Medulla oblongata (tissue), 1 donor: Measurements from ENCODE around the gene LSS.

ENCODE experiments used
- DNase-seq: peaks from one replicate; pipeline ENCODE4 v3.0.0-alpha.2; 2015; ENCODE audit errors: extremely low spot score

LSS gene

DNA sequence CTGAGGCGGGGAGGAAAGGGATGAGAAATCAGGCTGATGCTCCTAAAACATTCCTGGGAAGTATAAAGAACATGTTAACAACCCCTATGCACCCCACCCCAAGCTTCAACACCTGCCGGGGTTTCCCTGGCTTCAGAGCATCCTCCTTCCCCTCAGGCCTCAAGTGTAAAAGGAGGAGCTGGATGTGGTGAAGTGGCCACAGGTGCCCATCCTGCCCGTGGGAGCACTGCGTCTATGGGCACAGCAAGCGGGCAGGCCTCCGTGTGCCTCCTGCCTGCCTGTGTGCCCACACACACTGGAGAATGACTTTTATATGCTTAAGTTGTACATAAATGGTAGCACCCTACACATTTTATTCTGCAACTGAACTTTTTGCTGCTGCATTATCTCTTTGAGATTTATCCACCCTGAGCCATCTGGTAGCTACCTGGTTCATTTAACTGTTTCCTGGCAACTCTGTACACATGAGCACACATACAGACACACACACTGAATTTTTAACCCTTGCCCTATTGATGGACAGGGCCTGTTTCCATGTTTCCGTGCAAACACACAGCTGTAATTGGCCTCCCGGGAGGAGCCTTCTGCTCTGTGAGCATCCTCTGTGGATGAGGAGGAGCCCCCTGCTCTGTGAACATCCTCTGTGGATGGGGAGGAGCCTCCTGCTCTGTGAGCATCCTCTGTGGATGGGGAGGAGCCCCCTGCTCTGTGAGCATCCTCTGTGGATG, 59.8 kb downstream of the LSS start:
- no peak for DNase-seq

GRCh38 chr21:46168238-46168637, 60.3 kb downstream of the LSS start:
- DNase-seq: no peak

- DNase-seq: no peak
These were observed 63.5 kb downstream of the LSS start for GRCh38 chr21:46165098-46165497.

GRCh38 chr21:46163380-46163779, 65.2 kb downstream of the LSS start:
- DNase-seq: no peak

- no peak for DNase-seq
These were observed 66.7 kb downstream of the LSS start for GRCh38 chr21:46161633-46162592.

DNA sequence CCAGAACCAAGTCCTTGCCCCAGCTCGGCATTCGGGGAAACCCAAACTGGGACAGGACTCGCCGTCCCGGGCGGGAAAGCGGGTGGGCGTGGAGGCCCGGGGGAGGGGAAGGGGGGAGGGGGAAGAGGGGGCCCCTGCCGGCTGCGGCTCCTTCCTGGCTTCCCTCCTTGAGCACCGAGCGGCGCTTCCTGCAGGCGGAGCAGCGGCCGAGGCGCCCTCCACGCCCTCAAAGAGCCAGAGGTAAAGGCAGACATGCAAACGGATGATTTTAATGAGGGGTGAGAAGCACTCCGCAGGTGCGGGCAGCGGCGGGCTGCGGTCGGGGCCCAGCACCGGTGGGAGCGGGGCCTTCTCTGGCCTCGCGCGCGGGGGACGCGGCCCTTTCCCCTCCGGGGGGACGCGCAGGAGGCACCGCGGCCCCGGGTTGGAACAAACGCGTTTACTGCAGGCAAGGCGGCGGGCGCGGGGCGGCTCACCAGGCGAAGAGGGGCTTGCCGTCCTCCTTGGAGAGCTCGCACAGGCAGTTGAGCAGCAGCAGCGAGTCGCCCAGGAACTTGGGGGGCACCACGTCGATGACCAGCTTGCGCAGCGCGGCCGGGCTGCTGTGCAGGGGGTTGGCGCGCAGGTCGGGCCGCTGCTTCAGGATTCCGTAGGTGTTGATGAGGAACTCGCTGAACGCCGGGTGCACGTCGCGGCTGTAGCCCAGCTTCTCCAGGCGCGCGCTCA, 67.5 kb downstream of the LSS start:
- no peak for DNase-seq

GRCh38 chr21:46160657-46160906, 68.0 kb downstream of the LSS start:
- no peak for DNase-seq

DNA sequence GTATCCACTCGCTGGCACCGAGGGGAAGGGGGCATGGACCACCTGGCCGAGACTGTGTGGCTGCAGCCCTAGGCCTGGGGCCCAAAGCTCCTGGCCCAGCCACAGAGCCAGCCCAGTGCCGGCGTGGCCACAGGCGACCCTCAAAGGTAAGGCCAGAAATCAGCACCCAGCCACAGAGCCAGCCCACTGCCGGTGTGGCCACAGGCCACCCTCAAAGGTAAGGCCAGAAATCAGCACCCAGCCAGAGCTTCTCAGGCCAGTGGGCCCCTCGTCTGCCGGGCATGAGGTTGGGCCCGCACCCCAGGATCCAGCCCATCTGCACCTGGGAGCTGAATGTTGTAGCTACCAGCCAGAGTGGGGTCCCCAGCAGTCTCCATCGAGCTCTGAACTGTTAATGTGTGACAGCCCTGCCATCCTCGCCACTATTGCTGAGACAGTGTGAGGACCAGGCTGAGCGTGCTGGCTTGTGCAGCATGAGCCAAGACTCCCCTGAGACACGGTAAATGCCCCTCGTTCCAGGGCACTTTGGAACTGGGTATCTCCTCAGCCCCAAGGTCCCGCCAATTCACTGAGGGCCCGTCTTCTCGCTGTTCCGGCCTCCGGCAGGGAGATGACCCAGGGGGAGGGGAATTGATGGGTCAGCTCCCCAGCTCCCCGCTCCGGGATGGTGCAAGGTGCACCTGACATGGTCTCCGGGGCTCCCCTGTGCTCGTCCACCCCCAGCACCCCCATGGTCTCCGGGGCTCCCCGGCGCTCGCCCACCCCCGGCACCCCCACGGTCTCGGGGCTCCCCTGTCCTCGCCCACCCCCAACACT, 68.5 kb downstream of the LSS start:
- DNase-seq: no peak

GRCh38 chr21:46159390-46159789, 69.2 kb downstream of the LSS start:
- DNase-seq: no peak

DNA sequence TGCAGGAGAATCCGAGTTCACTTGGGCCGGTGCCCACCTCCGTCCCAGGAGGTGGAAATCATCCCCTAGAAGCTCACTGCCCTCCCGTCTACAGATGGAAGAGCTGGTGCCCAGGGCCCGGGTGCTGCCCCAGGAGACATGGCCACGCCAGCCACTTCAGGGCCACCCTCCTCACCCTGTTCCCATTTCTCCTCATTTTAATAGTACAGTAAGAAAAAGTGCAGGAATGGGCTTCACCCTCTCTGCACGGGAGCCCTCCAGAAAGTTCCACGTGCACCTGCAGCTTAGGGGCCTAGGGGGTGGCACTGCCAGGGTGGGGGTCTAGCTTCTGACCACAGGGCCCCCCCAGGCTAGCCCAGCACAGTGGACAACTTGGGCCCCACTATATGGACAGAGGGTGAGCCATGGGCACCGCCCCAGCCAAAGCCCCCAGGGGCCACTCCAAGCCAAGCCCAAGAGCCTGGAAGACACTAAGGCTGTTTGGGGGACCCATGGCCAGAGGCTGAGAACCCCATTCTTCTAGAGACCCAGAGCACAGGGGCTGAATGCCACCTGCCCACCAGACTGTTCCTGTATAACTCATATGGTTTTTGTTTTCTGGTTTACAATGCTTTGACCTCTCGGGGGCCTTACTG, 69.8 kb downstream of the LSS start:
- DNase-seq: no peak

GRCh38 chr21:46157987-46158451, 70.6 kb downstream of the LSS start:
- no peak for DNase-seq

DNA sequence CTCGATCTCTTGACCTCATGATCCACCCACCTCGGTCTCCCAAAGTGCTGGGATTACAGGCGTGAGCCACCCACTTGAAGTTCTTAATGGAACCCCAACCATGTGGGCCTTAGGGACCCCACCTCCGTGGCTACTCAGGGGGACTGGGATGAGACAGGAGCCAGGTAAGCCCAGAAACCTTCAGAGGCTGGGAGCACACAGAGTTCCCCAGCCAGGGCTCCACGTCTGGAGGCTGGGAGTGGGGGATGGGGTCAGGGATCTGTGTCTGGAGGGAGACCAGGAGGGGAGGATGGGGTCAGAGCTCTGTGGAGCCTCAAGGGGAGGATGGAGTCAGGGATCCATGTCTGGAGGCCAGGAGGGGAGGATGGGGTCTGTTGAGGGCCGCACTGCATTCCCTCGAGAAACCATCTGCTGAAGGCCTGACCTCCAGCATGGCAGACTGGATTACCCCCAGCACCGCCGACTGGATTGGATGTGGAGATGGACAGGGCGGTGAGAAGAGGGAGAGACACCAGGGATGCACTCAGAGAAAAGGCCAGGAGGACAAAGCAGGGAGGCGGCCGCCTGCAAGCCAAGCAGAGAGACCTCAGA, 71.1 kb downstream of the LSS start:
- no peak for DNase-seq

- DNase-seq: no peak
These were observed 71.9 kb downstream of the LSS start for GRCh38 chr21:46156678-46157077.

- no peak for DNase-seq
These were observed 72.3 kb downstream of the LSS start for GRCh38 chr21:46156378-46156645.

DNA sequence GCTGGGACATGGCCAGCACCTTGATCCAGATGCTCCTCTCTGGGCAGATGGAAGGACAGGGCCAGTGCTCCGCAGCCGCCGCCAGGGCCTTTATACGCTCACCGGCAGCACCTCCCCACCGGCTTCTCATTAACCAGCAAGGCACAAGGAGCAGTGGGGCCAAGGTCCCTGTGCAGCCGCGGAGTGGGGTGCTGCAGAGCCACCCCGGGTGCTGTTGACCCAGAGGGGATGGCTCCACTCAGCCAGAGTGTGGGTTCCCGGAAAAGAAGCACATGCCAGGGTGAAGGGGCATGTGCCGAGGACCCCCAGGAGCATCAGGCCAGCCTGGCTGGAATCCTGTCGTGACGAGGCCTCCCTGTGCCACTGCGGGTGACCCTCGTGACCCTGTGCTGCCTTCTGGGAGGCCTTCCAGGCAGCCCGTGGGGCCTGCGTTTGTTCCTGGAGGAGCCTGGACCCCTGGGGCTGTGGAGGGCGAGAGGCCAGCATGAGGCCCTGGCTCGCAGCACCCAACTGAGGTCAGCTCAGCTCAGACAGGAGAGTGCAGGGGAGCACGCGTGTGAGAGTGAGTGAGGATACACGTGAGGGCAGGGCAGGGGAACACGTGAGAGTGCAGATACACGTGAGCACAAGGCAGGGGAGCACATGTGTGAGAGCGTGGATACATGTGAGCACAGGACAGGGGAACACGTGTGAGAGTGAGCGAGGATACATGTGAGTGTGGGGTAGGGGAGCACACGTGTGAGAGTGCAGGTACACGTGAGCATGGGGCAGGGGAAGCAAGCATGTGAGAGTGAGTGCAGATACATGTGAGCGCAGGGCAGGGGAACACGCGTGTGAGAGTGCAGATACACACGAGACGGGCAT, 72.8 kb downstream of the LSS start, which contains the start of gene FTCD:
Gene FTCD (minus strand): TSS at position 66 of the 864 bp plus-strand sequence. CDS start 56 bp downstream, at position 10.
- DNase-seq: no peak

- no peak for DNase-seq
These were observed 73.5 kb downstream of the LSS start for GRCh38 chr21:46154955-46155513.

DNA sequence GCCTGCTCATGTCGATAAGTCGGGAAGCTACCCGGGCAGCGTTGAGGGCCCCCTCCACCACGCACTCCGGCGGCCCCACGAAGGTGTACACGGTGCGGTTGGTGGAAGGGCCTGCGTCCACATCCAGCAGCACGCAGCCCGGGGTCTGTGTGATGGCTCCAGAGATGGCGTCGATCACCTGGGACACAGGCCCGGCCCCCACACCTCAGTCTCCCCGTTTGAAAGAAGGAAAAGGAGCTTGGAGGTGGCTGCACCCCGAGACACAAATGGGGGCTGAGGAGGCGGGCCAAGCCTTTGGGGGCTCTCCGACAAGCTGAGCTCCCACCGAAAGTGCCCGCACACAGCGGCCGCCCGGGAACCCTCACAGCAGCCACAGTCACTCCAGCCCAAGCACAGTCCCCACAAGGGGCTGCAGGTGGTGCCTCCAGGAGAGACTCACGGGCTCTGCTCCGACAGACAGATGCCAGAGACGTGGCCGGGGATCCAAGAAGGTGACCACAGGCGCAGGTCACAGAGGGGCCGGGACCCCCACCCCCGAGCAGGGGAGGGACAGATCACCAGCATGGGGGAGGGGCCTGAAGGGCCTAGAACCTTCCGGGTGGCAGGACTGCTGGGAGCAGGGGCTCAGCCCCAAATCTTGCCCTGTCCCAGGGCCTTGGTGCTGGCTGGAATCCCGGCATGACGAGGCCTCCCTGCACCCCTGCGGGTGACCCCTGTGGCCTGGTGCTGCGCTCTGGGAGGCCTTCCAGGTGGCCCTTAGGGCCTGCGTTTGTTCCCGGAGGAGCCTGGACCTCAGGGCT, 74.2 kb downstream of the LSS start:
- no peak for DNase-seq

DNA sequence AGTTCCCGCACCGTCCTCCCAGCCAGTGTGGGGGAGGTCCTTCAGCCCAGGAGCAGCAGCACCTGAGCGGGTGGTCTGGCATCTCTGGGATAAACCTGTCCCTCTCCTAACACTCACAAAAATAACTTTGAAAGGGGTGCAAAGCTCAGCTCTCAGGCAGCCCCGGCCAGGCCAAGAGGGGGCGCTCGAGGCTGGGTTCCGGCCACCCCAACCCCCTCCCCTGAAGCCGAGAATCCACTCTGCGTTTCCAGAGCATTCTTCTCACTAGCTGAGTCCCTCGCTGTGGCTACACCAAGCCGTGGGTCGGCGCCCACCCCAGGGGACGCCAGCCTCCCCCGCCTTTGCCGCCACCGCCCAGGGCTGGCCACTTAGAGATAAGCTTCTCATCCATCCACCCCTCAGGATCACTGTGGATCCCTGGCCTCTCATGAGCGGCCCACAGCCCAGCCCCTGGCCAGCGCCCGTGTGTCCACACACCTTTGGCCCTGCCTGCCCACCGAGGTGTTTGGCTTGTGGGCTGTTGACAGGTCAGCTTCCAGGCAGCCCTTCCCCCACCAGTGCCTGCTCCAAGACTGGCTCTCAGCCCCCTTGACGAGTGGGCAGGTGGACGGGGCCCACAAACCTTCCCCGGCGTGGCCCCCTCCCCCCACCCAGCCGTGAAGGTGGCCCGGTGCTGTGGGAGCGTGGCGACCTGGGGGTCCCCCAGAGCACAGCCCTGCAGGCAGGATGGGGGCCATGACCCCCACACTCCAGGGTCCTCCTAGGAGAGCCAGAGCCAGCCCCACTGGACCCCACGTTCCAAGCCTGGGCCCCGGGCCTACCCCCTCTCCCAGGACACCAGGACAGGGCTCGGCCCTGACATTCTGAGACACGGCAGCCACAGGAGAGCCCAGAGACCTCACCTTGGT, 75.1 kb downstream of the LSS start:
- peak; percentile 64 for DNase-seq
